SK-N-SH treated with all-trans-retinoic acid at 6 μM for 48 hours (cell line): ENCODE data around the gene NPFFR1.

Experiments
- ATAC-seq: fragments of 200-7000 bp; cut with Tn5 transposase; 3 replicates; pipeline ENCODE4 v1.9.1; 2020; ENCODE audit warnings: mild to moderate bottlenecking, moderate library complexity
- ARNTL ChIP-seq: fragments of 450-650 bp; formaldehyde crosslinking; IDR thresholded peaks from 2 replicates; pipeline ENCODE4 v1.5.0; 2020; ENCODE audit warnings: low read depth, mild to moderate bottlenecking, moderate library complexity, borderline replicate concordance
- BACH2 ChIP-seq: fragments of 250-450 bp; sonication (Bioruptor Pico); IDR thresholded peaks from 2 replicates; pipeline ENCODE4 v1.9.0; 2021; ENCODE audit warnings: mild to moderate bottlenecking, borderline replicate concordance
- CSDC2 ChIP-seq: fragments of 250-450 bp; sonication (Bioruptor Pico); IDR thresholded peaks from 2 replicates; pipeline ENCODE4 v1.5.0; 2020; ENCODE audit warnings: mild to moderate bottlenecking, moderate library complexity
- ESRRG ChIP-seq: fragments of 250-450 bp; sonication (Bioruptor Pico); IDR thresholded peaks from 2 replicates; pipeline ENCODE4 v1.6.1; 2021; ENCODE audit warnings: mild to moderate bottlenecking
- GLIS3 ChIP-seq: fragments of 250-450 bp; sonication (Bioruptor Pico); IDR thresholded peaks from 2 replicates; pipeline ENCODE4 v1.5.0; 2020; ENCODE audit warnings: mild to moderate bottlenecking, moderate library complexity
- ISL1 ChIP-seq: fragments of 250-450 bp; sonication (Bioruptor Pico); IDR thresholded peaks from 2 replicates; pipeline ENCODE4 v2.1.2; 2022; ENCODE audit warnings: mild to moderate bottlenecking, moderate library complexity
- OSR1 ChIP-seq: fragments of 250-450 bp; sonication (Bioruptor Pico); IDR thresholded peaks from 2 replicates; pipeline ENCODE4 v1.8.0; 2022; ENCODE audit warnings: moderate library complexity, mild to moderate bottlenecking, inconsistent platforms
- PATZ1 ChIP-seq: fragments of 250-450 bp; sonication (Bioruptor Pico); IDR thresholded peaks from 2 replicates; pipeline ENCODE4 v1.8.0; 2020; ENCODE audit warnings: mild to moderate bottlenecking, moderate library complexity, borderline replicate concordance
- POU6F1 ChIP-seq: fragments of 250-450 bp; sonication (Bioruptor Pico); IDR thresholded peaks from 2 replicates; pipeline ENCODE4 v1.8.0; 2021; ENCODE audit warnings: low read depth, mild to moderate bottlenecking, moderate library complexity, borderline replicate concordance
- PPARA ChIP-seq: fragments of 250-450 bp; sonication (Bioruptor Pico); IDR thresholded peaks from 2 replicates; pipeline ENCODE4 v1.5.0; 2020; ENCODE audit warnings: mild to moderate bottlenecking, borderline replicate concordance
- RARB ChIP-seq: fragments of 250-450 bp; sonication (Bioruptor Pico); IDR thresholded peaks from 2 replicates; pipeline ENCODE4 v1.8.0; 2021; ENCODE audit warnings: mild to moderate bottlenecking, moderate library complexity
- SNAI2 ChIP-seq: fragments of 250-450 bp; sonication (Bioruptor Pico); IDR thresholded peaks from 2 replicates; pipeline ENCODE4 v1.5.0; 2020; ENCODE audit warnings: mild to moderate bottlenecking, moderate library complexity
- TCF4 ChIP-seq: fragments of 250-450 bp; sonication (Bioruptor Pico); IDR thresholded peaks from 2 replicates; pipeline ENCODE4 v1.8.0; 2021; ENCODE audit warnings: mild to moderate bottlenecking, moderate library complexity, borderline replicate concordance
- TOX ChIP-seq: fragments of 250-450 bp; sonication (Bioruptor Pico); IDR thresholded peaks from 2 replicates; pipeline ENCODE4 v1.8.0; 2021; ENCODE audit warnings: mild to moderate bottlenecking, moderate library complexity, borderline replicate concordance
- TSHZ2 ChIP-seq: fragments of 250-450 bp; sonication (Bioruptor Pico); IDR thresholded peaks from 2 replicates; pipeline ENCODE4 v1.5.0; 2020; ENCODE audit warnings: mild to moderate bottlenecking, moderate library complexity
- ZC3H10 ChIP-seq: fragments of 250-450 bp; sonication (Bioruptor Pico); IDR thresholded peaks from 2 replicates; pipeline ENCODE4 v1.5.1; 2021; ENCODE audit warnings: mild to moderate bottlenecking, moderate library complexity
- ZFP3 ChIP-seq: fragments of 250-450 bp; sonication (Bioruptor Pico); IDR thresholded peaks from 2 replicates; pipeline ENCODE4 v1.5.0; 2020; ENCODE audit warnings: mild to moderate bottlenecking, moderate library complexity
- ZFP30 ChIP-seq: fragments of 450-650 bp; formaldehyde crosslinking; IDR thresholded peaks from 2 replicates; pipeline ENCODE4 v1.5.0; 2022; ENCODE audit warnings: mild to moderate bottlenecking, moderate library complexity
- ZNF565 ChIP-seq: fragments of 450-650 bp; formaldehyde crosslinking; conservative IDR thresholded peaks from 2 replicates; pipeline ENCODE4 v1.5.0; 2020; ENCODE audit warnings: low read depth, mild to moderate bottlenecking, moderate library complexity
- ZNF70 ChIP-seq: fragments of 450-650 bp; formaldehyde crosslinking; IDR thresholded peaks from 2 replicates; pipeline ENCODE4 v1.5.0; 2020; ENCODE audit warnings: mild to moderate bottlenecking, moderate library complexity
- ZNF8 ChIP-seq: fragments of 450-650 bp; formaldehyde crosslinking; IDR thresholded peaks from 2 replicates; pipeline ENCODE4 v1.5.0; 2020; ENCODE audit warnings: mild to moderate bottlenecking, moderate library complexity
- TF ChIP-seq, protein P1 (sequence below): fragments of 250-450 bp; sonication (Bioruptor Pico); IDR thresholded peaks from 2 replicates; pipeline ENCODE4 v1.5.1; 2020; ENCODE audit warnings: low read depth, mild to moderate bottlenecking, moderate library complexity

Gene NPFFR1

GRCh38 chr10:70271996-70272924 lies 11.5 kb downstream of the NPFFR1 start (continued):
- no peak for TF ChIP-seq PATZ1 (CRISPR knock-in tag)
- TF ChIP-seq ZFP30 (CRISPR knock-in tag), result no peak
- TF ChIP-seq ZNF8 (CRISPR knock-in tag), result no peak
- no peak for TF ChIP-seq ZNF565
- TF ChIP-seq ZFP3, result no peak
- no peak for TF ChIP-seq OSR1 (CRISPR knock-in tag)
- TF ChIP-seq PPARA, result no peak
- TF ChIP-seq ISL1, result no peak
- TF ChIP-seq BACH2 (CRISPR knock-in tag), result no peak
- no peak for TF ChIP-seq ZC3H10 (CRISPR knock-in tag)
- no peak for TF ChIP-seq POU6F1 (CRISPR knock-in tag)
- no peak for TF ChIP-seq RARB (CRISPR knock-in tag)

GRCh38 chr10:70270952-70271351 lies 12.9 kb downstream of the NPFFR1 start:
- TF ChIP-seq ZC3H10 (CRISPR knock-in tag) (no peak), RARB (CRISPR knock-in tag) (no peak)
- no peak for ATAC-seq

DNA sequence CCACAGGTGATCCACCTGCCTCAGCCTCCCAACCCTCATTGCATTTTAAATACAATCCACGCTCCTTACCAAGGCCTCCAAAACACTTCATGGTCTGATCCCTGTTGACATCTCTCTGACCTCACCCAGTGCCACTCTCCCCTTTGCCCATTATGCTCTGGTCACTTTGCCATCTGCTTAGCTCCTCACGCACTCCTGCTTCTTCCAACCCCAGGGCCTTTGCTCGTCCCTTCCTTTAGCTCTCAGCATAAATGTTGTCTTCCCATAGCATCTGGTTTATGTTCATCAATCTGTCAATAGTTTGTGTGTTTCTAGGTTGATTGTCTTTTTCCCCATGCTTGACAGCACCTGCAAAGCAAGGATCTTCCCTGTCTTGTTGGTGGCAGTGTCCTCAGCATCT lies 14.1 kb downstream of the NPFFR1 start:
- ATAC-seq, result no peak
- TF ChIP-seq, protein P1, sequence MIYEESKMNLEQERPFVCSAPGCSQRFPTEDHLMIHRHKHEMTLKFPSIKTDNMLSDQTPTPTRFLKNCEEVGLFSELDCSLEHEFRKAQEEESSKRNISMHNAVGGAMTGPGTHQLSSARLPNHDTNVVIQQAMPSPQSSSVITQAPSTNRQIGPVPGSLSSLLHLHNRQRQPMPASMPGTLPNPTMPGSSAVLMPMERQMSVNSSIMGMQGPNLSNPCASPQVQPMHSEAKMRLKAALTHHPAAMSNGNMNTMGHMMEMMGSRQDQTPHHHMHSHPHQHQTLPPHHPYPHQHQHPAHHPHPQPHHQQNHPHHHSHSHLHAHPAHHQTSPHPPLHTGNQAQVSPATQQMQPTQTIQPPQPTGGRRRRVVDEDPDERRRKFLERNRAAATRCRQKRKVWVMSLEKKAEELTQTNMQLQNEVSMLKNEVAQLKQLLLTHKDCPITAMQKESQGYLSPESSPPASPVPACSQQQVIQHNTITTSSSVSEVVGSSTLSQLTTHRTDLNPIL, result no peak
- no peak for TF ChIP-seq PATZ1 (CRISPR knock-in tag)

DNA sequence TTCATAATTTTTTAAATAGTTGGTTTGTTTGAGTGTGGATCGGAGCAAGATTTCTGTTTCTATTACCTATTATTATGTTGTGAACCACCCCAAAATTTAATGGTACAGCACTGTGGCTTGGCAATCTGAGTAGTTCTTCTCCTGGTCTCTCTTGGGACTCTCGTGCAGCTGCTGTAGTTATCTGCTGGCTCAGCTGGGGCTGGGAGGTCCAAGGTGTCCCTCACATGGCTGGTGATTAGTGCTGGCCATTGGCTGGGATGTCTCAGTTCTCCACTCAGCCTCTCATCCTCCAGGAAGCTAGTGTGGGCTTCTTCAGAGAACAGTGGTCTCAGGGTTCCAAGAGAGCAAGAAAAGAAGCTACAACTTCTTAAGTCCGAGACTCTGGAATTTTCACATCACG lies 15.4 kb downstream of the NPFFR1 start:
- ATAC-seq, result no peak
- TF ChIP-seq ESRRG (no peak), POU6F1 (CRISPR knock-in tag) (no peak), ZNF8 (CRISPR knock-in tag) (no peak), TSHZ2 (CRISPR knock-in tag) (no peak), TCF4 (CRISPR knock-in tag) (no peak), ZC3H10 (CRISPR knock-in tag) (no peak), CSDC2 (CRISPR knock-in tag) (no peak), ARNTL (CRISPR knock-in tag) (no peak), ZFP30 (CRISPR knock-in tag) (no peak), RARB (CRISPR knock-in tag) (no peak), PPARA (no peak), ZFP3 (no peak), SNAI2 (CRISPR knock-in tag) (no peak), TOX (CRISPR knock-in tag) (no peak), ZNF70 (no peak), GLIS3 (no peak), ZNF565 (no peak)
- TF ChIP-seq, protein P1, result no peak
